Stimulated activated effector memory CD8-positive, alpha-beta T cell treated with anti-CD3 and anti-CD28 coated beads, Interleukin-12 subunit alpha, Interleukin-12 subunit beta, amount 100 ng/mL, for 72 hours (primary cell): ENCODE measurements around the gene TMA16.
A peak's percentile ranks its signal among the peaks of the same experiment; 100 is the strongest.
"Not testable (repeated sequence)": the region's sequence is repeated elsewhere in the genome, so short reads cannot be mapped to it uniquely, and the experiment has no call there.

ENCODE experiments used
- ATAC-seq: fragments of 150-1000 bp; cut with Tn5 transposase; 2 replicates; pipeline ENCODE4 v1.10.0; 2021
- DNase-seq, 2 donors: peaks; one replicate each; pipeline ENCODE4 v3.0.0; 2021 to 2022; ENCODE audit warnings: low spot score in 2 of 2
- H3K27ac Mint-ChIP-seq: one replicate; pipeline ENCODE4 v1.8.0; 2022; ENCODE audit warnings: mild to moderate bottlenecking, mixed read lengths
- H3K36me3 Mint-ChIP-seq: one replicate; pipeline ENCODE4 v1.8.0; 2022; ENCODE audit warnings: mild to moderate bottlenecking, mixed read lengths
- H3K4me1 Mint-ChIP-seq: one replicate; pipeline ENCODE4 v1.8.0; 2022; ENCODE audit warnings: mixed read lengths
- H3K4me3 Mint-ChIP-seq: one replicate; pipeline ENCODE4 v1.8.0; 2022; ENCODE audit warnings: mild to moderate bottlenecking, mixed read lengths
- H3K9me3 Mint-ChIP-seq: one replicate; pipeline ENCODE4 v1.8.0; 2022; ENCODE audit warnings: mixed read lengths

Gene TMA16

DNA sequence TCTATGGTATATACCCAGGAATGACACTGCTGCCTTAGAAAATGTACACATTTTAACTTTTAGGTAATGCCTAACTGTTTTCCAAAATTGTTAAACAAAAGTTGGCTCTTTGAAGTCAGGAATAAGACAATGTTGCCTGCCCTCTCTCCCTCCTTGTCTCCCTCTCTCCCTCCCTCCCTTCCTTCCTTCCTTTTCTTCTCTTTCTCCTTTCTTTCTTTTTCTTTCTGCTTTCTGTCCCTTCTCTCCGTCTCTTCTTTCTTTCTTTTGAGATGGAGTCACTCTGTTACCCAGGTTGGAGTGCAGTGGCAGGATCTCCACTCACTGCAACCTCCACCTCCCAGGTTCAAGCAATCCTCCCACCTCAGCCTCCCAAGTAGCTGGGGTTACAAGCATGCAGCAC is 4.6 kb upstream of the TMA16 start:
- DNase-seq: no peak
- no peak for ATAC-seq
- no peaks in the 10 kb centered on the region for H3K9me3 Mint-ChIP-seq
- H3K4me3 Mint-ChIP-seq: no peak overlapping the region
- H3K4me1 Mint-ChIP-seq: peaks cover 9% of the 10 kb centered on the region
- H3K27ac Mint-ChIP-seq: no peak overlapping the region
- peaks cover 14% of the 10 kb centered on the region for H3K36me3 Mint-ChIP-seq

DNA sequence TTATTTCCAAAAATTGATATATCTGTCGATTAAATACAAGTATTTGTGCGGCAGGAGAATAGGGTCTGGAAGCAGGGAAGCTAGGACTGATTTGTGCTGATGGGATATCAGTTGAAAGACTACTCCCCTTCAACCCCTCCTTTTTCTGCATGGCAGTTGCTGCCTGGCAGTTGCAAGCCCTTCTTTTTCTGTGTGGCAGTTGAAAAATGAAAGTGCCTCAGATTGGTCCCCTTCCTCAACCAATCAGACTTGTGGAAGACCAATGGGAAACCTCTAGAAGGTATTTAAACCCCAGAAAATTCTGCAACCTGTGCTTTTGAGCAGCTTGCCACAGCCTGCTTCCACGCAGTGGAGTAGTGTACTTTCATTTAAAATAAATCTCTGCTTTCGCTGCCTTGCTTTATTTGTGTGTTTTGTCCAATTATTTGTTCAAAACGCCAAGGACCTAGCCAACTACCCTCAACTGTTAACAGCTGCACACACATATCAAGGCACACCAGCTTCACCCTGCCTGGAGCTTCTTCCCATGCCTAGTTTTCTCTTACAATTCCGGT is 1.5 kb upstream of the TMA16 start:
- peak overlapping the region; percentile 100 for H3K27ac Mint-ChIP-seq
- no peaks in the 10 kb centered on the region for H3K9me3 Mint-ChIP-seq
- H3K4me1 Mint-ChIP-seq: peaks cover 33% of the 10 kb centered on the region
- ATAC-seq (no peak), DNase-seq (no peak)
- H3K4me3 Mint-ChIP-seq: peak overlapping the region; percentile 99
- peaks cover 26% of the 10 kb centered on the region for H3K36me3 Mint-ChIP-seq

- no peak for DNase-seq
- H3K9me3 Mint-ChIP-seq: no peaks in the 10 kb centered on the region
- peak; percentile 44 for ATAC-seq
- peak overlapping the region; percentile 99 for H3K4me3 Mint-ChIP-seq
- peaks cover 30% of the 10 kb centered on the region for H3K36me3 Mint-ChIP-seq
- peak overlapping the region; percentile 100 for H3K27ac Mint-ChIP-seq
- H3K4me1 Mint-ChIP-seq: peaks cover 34% of the 10 kb centered on the region
Measured at GRCh38 chr4:163493643-163494359, 689 bp upstream of the TMA16 start.

GRCh38 chr4:163495900-163496299 is 1.4 kb downstream of the TMA16 start:
- Mint-ChIP-seq H3K4me1 (peaks cover 38% of the 10 kb centered on the region), H3K9me3 (no peaks in the 10 kb centered on the region), H3K36me3 (peaks cover 36% of the 10 kb centered on the region), H3K4me3 (peak overlapping the region; percentile 99), H3K27ac (peak overlapping the region; percentile 100)
- ATAC-seq: peak; percentile 11
- DNase-seq: no peak

GRCh38 chr4:163500586-163500985 is 6.1 kb downstream of the TMA16 start:
- no peak for ATAC-seq
- H3K4me1 Mint-ChIP-seq: peaks cover 52% of the 10 kb centered on the region
- DNase-seq: no peak
- no peak overlapping the region for H3K4me3 Mint-ChIP-seq
- no peak overlapping the region for H3K27ac Mint-ChIP-seq
- H3K9me3 Mint-ChIP-seq: no peaks in the 10 kb centered on the region
- peaks cover 21% of the 10 kb centered on the region for H3K36me3 Mint-ChIP-seq

- Mint-ChIP-seq H3K9me3 (no peaks in the 10 kb centered on the region), H3K4me3 (no peak overlapping the region), H3K4me1 (peaks cover 40% of the 10 kb centered on the region), H3K36me3 (peaks cover 38% of the 10 kb centered on the region), H3K27ac (peak overlapping the region; percentile 7)
- DNase-seq: no peak
- ATAC-seq: no peak
Measured at GRCh38 chr4:163505374-163505773, 10.9 kb downstream of the TMA16 start.

- Mint-ChIP-seq H3K4me1 (no peaks in the 10 kb centered on the region), H3K4me3 (no peak overlapping the region), H3K27ac (no peak overlapping the region), H3K9me3 (no peaks in the 10 kb centered on the region), H3K36me3 (peaks cover 96% of the 10 kb centered on the region)
- no peak for ATAC-seq
- DNase-seq: no peak
Measured at GRCh38 chr4:163515198-163515597, 20.7 kb downstream of the TMA16 start.

- ATAC-seq: no peak
- Mint-ChIP-seq H3K27ac (no peak overlapping the region), H3K4me1 (no peaks in the 10 kb centered on the region), H3K9me3 (no peaks in the 10 kb centered on the region), H3K4me3 (no peak overlapping the region), H3K36me3 (peaks cover 100% of the 10 kb centered on the region)
- DNase-seq: no peak
Measured at GRCh38 chr4:163523791-163524365, 29.4 kb downstream of the TMA16 start.

DNA sequence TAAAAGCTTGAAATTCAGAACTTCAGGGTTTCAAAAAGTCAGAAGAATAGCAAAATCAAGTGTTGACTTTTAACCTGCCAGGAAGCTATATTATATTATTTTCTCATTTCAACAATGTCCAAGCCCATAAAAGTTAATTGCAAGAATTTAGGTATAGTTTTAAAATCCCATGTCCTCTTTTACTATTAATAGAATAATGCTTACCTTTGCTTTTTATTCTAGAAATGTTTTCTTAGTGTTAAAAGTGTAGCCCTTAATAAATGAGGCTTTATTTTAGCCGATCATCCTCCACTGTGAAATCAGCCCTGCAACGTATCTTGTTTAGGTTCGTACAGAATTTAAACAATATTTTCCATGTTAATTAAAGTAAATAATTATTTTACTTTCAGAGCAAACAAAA is 31.5 kb downstream of the TMA16 start:
- Mint-ChIP-seq H3K4me1 (no peaks in the 10 kb centered on the region), H3K4me3 (no peak overlapping the region), H3K27ac (no peak overlapping the region), H3K9me3 (no peaks in the 10 kb centered on the region), H3K36me3 (peaks cover 97% of the 10 kb centered on the region)
- ATAC-seq: no peak
- no peak for DNase-seq

- H3K4me3 Mint-ChIP-seq: no peak overlapping the region
- H3K27ac Mint-ChIP-seq: no peak overlapping the region
- peaks cover 90% of the 10 kb centered on the region for H3K36me3 Mint-ChIP-seq
- no peaks in the 10 kb centered on the region for H3K9me3 Mint-ChIP-seq
- no peak for DNase-seq
- H3K4me1 Mint-ChIP-seq: no peaks in the 10 kb centered on the region
- ATAC-seq: no peak
Measured at GRCh38 chr4:163527172-163527571, 32.7 kb downstream of the TMA16 start.

GRCh38 chr4:163528653-163529052 is 34.2 kb downstream of the TMA16 start:
- DNase-seq (no peak), ATAC-seq (no peak)
- no peaks in the 10 kb centered on the region for H3K9me3 Mint-ChIP-seq
- no peak overlapping the region for H3K27ac Mint-ChIP-seq
- no peak overlapping the region for H3K4me3 Mint-ChIP-seq
- no peaks in the 10 kb centered on the region for H3K4me1 Mint-ChIP-seq
- peaks cover 75% of the 10 kb centered on the region for H3K36me3 Mint-ChIP-seq

DNA sequence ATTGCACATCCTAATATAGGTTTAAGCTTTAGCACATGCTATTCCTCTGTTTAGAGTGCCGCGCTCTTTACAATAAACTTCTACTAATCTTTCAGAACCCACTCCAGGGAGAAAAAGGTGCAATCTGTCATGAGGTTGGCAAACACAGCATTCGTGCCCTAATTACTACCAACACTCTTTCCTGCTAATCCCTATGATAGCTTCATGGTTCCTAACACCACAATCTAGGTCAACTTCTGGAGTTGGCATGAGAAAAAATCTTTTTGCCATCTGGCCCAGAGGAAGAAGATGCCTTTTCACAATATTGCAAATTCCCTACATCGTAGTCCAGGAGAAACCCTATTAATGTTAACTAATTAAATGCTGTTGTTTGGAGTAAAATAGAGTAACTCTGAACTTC is 39.6 kb downstream of the TMA16 start:
- H3K36me3 Mint-ChIP-seq: peaks cover 21% of the 10 kb centered on the region
- no peaks in the 10 kb centered on the region for H3K9me3 Mint-ChIP-seq
- H3K27ac Mint-ChIP-seq: no peak overlapping the region

GRCh38 chr4:163535657-163536056 is 41.2 kb downstream of the TMA16 start:
- no peaks in the 10 kb centered on the region for H3K9me3 Mint-ChIP-seq
- H3K4me3 Mint-ChIP-seq: no peak overlapping the region
- DNase-seq (no peak), ATAC-seq (no peak)
- H3K4me1 Mint-ChIP-seq: no peaks in the 10 kb centered on the region
- peaks cover 6% of the 10 kb centered on the region for H3K36me3 Mint-ChIP-seq
- no peak overlapping the region for H3K27ac Mint-ChIP-seq

More for the DNA sequence above, 39.6 kb downstream of the TMA16 start:
- Mint-ChIP-seq H3K4me1 (no peaks in the 10 kb centered on the region), H3K4me3 (no peak overlapping the region)
- DNase-seq (no peak), ATAC-seq (no peak)

- DNase-seq (no peak), ATAC-seq (no peak)
- Mint-ChIP-seq H3K9me3 (no peaks in the 10 kb centered on the region), H3K4me1 (no peaks in the 10 kb centered on the region), H3K36me3 (peaks cover 4% of the 10 kb centered on the region), H3K27ac (no peak overlapping the region), H3K4me3 (no peak overlapping the region)
Measured at GRCh38 chr4:163536091-163536490, 41.6 kb downstream of the TMA16 start.

GRCh38 chr4:163537114-163537513 is 42.6 kb downstream of the TMA16 start:
- DNase-seq (no peak), ATAC-seq (no peak)
- H3K36me3 Mint-ChIP-seq: no peaks in the 10 kb centered on the region
- no peak overlapping the region for H3K4me3 Mint-ChIP-seq
- H3K4me1 Mint-ChIP-seq: no peaks in the 10 kb centered on the region
- no peaks in the 10 kb centered on the region for H3K9me3 Mint-ChIP-seq
- no peak overlapping the region for H3K27ac Mint-ChIP-seq

- H3K4me3 Mint-ChIP-seq, H3K36me3 Mint-ChIP-seq, H3K9me3 Mint-ChIP-seq, ATAC-seq, H3K27ac Mint-ChIP-seq, H3K4me1 Mint-ChIP-seq, DNase-seq: not testable (repeated sequence)
Measured at GRCh38 chr4:163538820-163539219, 44.3 kb downstream of the TMA16 start.
